ENCODE measurements around the gene S100A10.

DNA sequence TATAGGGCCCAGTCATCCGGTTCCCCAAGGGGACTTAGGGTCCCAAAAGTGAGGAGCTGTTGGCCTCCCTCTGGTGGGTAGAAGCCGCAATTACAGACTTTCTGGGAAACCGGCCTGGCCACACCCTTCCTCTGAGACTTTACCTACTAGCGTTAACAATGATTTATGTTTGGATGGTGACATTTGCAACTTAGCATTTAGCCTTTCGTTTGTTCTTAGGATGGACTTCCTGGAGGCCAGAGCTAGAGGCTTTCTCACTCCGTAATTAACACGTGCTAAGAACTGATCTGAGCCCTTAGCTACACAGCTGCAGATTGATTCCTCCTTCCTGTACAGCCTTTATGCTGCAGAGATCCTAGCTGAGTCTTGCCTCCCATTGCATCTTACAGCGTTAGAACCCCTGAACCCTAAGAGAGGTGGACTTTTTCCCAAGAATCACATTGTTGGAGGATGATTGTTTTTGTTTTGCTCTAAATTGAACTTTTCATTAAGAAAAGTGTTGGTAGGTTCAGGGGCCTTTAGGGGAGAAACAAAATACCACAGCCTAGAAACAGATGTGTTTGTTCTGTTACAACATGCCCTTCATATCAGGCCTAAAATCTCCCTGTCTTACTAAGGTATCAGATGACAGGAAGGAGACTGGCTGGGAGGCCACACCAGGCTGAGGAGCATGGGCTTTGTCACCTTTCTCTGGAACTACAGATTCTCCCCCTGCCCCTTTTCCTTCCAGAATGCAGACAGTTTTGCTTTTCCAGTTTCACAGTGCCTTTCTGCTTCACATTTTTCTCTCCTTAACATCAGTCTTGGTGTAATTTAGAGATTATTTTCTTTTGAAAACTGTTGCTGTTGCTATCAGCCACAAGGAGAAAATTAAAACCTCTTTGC is 41.2 kb upstream of the S100A10 start:
- TF ChIP-seq ZNF384 (IDR thresholded peaks at IDR 0.05) (no peak), BHLHE40 (IDR thresholded peaks at IDR 0.05; ENCODE audit: borderline replicate concordance) (no peak), SUZ12 (IDR thresholded peaks at IDR 0.05) (no peak), ARNT (IDR thresholded peaks at IDR 0.05) (no peak)
